A204.1 (cell line): ENCODE results near the gene MED25.

ENCODE experiments used
- FAIRE-seq: peaks from 2 replicates; lab custom pipeline; 2012; peaks lifted over from hg19 to GRCh38; lab: Jason Lieb, UNC

Gene MED25

DNA sequence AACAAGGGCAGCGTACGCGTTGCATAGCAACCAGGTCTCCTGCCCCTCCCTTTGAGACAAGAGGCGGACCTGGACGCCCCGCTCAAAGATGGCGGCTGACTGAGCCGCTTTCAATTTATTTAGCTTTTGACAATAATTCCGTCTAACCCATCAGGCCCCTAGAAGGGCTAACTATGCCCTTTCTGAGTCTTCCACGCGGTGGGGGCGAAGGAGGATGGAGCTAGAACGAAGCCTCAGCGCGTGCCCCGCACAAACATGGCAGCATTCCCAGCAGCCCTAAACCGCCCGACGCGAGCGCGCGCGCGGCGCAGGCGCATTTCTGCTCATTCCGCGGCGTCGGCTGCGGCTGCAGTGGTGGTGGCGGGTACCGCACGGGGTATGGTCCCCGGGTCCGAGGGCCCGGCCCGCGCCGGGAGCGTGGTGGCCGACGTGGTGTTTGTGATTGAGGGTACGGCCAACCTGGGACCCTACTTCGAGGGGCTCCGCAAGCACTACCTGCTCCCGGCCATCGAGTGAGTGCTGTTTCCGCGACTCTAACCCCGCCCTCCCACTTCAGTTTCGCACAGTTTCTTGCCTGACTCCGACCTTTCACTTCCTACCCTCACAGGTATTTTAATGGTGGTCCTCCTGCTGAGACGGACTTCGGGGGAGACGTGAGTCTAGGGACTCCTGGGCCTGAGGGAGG is at the start of gene MED25:
Gene MED25, plus strand, starts transcription at position 326 of the 685 bp plus-strand sequence. Its CDS starts 53 bp downstream, at position 379.
- FAIRE-seq = no peak

DNA sequence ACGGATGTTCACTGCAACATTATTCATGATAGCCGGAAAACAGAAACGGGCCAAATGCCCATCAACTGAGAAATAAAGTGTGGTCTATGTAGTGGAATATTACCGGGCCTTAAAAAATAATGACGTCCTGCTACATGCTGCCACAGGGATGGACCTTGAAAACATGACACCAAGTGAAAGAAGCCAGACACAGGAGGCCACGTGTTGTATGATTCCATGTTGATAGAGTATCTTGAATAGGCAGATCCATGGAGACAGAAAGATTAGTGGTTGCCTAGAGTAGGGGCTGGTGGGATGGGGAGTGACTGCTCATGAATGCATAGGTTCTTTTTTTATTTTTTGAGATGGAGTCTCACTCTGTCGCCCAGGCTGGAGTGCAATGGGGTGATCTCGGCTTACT is 47.6 kb upstream of the MED25 start:
- no peak for FAIRE-seq

DNA sequence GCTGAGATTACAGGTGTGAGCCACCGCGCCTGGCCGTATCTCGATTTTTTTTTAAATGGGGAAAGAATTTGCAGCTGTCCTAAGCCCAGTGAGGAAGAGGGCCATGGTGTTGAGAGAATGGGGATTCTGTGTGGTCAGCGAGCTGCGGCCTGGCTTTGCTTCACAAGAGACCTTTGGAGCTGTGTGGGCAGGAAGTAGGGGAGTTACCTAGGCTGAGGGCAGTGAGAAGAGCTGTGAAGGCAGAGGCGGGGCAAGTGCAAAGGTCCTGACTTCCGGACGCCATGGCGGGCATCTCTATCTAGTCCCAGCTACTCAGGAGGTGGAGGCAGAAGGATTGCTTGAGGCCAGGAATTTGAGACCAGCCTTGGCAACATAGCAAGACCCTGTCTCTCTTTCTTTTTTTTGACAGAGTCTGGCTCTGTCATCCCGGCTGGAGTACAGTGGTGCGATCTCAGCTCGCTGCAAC is 46.4 kb upstream of the MED25 start:
- no peak for FAIRE-seq

DNA sequence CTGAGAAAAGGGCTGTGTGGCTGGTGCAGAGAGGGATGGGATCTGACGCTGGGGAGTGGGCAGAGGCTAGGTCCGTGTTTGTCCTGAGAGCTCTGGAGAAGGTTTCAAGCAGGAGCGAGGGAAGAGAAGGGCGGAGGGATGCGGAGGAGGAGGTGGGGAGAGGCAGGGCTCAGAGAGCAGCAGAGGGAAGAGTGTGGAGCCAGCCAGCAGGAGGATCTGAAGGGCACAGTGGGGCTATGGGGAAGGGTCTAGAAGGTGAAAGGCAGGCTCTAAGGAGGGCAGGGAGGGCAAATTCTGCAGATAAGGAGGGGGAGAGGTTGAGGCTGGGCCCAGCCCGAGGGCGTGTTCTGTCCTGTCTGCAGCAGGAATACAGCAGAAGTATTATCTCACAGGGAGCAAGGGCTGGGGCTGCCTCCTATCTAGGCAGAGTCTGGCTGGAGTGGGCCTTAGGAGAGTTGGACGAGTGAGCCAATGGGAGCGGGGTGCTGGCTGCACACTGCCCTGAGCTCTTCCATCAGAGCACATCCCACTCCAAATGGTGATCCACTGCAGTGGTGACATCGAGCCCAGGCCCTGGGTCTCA is 45.1 kb upstream of the MED25 start:
- no peak for FAIRE-seq

DNA sequence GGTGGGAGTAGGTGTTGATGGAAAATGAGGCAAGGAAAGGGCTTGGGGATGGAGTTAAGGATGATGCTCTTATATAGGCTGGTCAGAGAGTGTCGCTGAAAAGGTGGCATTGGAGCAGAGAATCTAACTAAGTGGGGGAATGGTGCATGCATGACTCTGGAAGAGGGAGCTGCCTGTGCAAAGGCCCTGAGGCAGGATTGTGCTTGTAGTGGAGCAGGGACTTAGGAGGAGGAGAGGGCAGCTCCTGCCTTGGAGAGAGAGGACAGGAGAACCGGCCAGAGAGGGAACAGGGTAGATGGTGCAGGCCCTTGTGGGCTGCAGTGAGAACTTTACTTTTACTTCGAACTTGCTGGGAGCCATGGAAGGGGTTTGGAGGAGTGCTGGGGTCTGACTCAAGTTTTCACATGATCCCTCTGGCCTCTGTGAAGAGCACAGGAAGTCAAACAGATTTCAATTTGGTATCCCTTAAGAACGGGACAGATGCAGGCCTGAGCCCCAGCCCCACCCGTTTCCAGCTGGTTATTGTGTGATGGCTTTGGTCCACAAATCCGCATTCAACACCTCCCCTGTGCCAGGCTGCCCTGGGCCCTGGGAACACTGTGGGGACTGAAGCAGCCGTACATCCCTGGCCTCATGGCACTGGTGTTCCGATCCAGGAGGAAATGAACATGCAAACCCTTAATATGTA is 44.3 kb upstream of the MED25 start:
- FAIRE-seq = no peak

DNA sequence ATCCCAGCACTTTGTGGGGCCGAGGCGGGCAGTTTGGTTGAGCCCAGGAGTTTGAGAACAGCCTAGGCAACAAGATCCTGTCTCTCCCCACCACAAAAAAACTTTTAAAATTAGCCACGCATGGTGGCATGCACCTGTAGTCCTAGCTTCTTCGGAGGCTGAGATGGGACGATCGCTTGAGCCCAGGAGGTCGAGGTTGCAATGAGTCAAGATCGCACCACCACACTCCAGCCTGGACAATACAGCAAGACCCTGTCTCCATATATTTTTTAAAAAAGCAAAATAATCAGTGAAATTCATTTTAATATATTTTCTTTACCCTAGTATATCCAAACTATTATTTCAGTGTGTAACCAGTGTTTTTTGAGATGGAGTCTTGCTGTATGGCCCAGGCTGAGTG is 43.1 kb upstream of the MED25 start:
- FAIRE-seq = no peak

DNA sequence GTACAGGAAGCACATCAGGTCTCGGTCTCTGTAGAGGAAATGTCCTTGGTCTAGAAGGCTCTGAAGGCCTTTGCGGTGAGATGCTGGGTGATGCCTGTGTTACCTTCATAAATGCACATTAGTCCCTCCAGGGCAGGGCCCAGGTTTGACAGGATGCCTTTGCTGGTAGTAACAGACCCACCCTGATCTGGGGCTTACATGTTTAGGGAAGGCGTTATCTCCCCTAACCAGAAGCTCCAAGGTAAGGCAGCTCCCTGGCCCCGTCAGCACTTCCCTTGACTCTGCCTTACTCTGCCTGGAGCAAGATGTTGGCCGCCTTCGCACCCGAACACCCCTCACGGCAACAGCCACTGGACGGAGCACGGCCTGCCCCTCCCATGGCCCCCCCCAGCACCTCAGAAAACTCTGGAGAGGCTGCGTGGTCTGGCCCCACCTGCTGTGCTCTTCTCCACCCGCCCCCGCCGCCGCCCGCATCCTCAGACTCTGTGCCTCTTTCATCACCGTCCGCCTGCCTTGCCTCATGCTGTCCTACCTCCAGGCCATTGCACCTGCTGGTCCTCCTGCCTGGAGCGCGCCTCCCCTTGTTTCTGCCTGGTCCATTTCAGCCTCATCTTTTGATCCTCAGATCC is 42.2 kb upstream of the MED25 start:
- FAIRE-seq = no peak

DNA sequence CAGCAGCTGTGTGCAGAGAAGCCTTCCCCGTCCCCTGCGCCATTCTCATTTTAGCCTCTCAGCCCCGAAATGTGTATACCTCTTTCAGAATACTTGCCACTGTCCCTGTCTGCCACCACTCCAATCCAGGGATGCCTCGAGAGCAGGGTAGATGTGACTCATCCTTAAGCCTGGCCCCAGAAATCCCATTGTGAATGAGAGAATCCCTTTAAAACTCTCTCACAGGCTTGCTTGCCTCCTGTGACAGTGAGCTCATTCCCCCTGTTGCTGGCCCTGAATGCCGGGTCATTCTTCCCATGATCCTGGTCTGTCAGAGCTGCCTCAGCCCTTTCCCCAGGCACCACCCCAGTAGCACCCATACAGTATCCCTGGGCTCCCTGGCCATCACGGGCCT is 41.7 kb upstream of the MED25 start:
- FAIRE-seq = no peak

DNA sequence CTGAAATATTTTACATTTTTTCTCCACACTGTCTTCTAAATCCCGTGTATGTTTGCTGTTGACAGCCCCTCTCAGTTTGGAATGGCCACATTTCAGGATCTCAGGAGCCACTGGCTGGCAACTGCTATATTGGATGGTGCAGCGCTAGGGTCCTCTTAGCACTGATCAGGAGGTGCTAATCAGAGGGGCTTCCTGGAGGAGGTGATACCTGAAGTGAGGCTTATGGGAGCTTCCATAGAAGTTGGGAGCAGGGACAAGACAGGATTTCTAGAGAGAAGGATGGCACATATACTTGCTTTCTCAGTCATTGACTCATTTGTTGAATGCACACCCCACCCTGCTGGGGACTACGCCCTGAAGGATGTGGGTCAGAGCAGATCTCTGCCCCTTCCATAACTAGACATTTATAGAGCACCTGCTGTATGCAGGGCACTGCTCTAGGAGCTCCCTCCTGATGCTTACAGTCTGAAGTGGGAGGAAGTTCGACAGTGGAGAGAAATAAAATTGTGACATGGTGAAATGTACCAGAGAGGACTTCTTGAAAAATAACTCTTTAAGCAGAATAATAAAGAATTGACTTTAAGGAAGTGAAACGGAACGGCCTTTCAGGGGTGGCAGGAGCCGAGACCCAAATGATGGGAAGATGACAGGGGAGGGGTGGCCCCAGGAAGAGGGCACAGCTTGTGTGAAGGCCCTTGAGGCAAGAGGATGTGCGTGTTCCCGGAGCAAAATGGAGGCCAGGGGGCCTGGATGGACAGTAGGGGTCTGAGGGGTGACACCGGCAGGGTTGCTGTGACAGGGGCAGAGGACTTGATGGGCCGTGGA is 38.1 kb upstream of the MED25 start:
- FAIRE-seq = no peak

DNA sequence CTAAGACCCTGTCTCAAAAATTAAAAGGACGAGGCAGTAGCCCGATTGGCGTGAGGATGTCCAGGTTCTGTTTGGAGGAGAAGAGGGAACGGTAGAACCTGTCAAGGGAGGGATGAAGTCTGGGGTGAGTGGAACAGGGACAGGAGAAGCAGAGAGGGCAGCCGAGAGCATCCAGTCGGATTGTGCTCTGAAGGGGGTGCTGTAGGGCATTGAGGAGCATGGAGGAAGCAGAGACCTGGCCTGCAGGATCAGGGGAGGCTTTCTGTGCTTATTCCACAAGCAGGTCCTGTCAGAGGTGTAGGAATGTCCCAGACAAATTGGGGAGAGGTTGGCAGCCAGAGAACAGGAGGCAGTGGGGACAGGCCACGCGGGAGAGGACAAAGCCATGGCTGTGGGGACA is 37.2 kb upstream of the MED25 start:
- no peak for FAIRE-seq

DNA sequence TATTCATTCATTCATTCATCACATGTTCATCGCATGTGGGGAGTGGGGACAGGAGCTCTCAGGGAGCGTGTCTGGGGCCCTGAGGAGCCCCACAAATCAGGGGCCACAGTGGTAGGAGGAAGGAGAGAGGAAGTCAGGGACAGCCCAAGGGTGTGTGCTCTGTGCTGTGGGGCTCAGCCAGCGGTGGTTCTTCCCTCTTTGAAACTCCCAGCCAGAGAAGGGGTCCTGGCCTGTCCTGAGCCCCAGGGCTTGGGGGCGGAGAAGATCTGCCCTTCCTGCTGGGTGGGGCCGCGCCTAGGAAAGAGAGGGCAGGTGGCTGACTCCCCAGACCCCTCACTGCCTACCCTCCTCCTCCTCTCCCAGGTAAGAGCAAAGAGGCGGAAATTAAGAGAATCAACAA is 36.7 kb upstream of the MED25 start:
- no peak for FAIRE-seq

DNA sequence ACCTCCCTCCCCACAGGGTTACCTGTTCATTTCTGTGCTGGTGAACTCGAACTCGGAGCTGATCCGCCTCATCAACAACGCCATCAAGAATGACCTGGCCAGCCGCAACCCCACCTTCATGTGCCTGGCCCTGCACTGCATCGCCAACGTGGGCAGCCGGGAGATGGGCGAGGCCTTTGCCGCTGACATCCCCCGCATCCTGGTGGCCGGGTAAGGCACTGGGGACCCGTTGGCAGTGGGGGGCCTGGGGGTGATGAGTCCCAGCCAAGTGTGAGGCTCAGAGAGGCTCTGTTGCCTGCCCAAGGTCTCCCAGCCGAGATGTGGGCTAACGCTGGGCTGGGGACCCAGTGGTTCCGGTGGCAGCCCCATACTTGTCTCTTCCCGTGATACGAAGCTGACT is 35.6 kb upstream of the MED25 start:
- no peak for FAIRE-seq

DNA sequence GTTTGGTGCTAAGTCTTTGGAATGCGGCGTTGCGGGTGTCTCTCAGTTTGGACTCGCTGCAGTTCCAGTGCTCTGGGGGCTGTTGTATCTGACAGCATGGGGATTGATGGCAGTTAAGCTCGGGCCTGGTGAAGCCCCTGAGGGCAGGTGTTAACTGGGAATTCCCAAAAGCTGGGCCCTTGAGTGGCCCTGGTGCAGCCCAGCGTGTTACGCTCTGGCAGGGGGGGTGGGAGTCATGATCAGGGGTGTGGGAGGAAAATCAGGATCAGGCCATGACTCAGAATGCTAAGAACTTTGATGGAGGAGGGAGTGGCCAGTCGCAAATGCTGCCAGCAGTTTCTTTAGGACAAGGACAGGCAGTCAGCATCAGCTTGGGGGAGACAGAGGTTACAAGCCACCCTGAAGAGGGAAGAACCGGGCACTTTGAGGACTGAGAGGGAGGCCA is 31.7 kb upstream of the MED25 start:
- FAIRE-seq = no peak

DNA sequence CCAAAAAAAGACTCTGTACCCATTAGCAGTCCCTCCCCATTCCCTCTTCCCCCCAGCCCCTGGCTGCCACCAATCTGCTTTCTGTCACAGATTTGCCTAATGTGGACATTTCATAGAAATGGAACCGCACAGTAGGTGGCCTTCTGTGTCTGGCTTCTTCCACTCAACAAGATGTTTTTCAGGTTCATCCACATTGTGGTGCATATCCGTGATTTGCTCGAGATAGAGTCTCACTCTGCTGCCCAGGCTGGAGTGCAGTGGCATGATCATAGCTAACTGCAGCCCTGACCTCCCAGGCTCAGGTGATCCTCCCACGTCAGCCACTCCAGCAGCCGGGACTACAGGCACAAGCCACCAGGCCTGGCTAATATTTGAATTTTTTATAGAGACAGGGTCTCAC is 30.3 kb upstream of the MED25 start:
- no peak for FAIRE-seq

DNA sequence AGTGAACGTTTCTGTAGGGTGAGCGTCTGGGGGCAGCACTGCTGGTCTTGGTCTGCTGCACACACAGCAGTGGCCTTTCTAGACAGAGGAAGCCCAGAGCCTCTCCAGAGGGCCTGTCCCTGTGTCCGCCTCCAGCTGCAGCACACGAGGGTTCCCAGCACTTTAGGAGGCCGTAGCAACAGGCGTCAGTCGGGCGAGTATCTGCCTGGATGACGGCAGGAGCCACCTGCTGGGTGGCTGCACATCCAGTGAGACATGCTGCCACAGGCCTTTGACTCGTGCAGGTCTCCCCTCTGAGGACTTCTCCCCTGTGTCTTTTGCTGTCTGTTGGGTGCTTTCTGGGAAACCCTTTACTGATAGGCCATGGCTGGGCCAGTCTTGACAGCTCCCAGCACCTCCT is 29.2 kb upstream of the MED25 start:
- no peak for FAIRE-seq

DNA sequence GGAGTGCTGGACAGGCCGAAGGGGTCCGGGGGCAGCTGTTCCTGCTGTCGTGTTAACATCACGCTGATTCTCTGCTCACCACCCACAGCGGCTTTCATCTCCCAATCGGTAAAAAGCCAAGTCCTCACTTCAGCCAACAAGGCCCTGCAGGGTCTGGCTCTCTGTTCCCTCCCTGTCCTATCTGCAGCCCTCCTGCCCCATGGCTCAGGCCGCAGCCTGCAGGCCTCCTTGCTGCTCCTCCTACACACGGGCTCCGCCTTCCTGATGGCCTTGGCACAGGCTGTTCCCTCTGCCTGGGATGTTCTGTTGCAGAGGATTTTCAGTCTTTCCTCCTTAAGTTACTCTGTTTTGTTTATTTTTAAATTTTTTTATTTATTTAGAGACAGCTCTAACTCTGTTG is 27.2 kb upstream of the MED25 start:
- FAIRE-seq = no peak

DNA sequence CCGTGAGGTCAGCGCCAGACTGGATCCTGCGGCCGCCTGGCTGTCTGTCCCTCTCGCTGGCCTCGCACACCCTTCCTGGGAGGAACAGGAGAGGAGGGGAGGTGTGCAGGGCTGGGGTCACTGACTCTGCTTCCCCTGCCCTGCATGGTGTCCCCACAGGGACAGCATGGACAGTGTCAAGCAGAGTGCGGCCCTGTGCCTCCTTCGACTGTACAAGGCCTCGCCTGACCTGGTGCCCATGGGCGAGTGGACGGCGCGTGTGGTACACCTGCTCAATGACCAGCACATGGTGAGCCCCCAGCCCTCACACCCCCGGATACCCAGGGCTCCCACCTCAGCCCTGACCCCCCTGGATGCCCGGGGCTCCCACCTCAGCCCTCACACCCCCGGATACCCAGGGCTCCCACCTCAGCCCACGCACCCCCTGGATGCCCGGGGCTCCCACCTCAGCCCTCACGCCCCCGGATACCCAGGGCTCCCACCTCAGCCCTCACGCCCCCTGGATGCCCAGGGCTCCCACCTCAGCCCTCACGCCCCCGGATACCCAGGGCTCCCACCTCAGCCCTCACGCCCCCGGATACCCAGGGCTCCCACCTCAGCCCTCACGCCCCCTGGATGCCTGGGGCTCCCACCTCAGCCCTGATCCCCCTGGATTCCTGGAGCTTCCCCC is 26.2 kb upstream of the MED25 start:
- FAIRE-seq = no peak

DNA sequence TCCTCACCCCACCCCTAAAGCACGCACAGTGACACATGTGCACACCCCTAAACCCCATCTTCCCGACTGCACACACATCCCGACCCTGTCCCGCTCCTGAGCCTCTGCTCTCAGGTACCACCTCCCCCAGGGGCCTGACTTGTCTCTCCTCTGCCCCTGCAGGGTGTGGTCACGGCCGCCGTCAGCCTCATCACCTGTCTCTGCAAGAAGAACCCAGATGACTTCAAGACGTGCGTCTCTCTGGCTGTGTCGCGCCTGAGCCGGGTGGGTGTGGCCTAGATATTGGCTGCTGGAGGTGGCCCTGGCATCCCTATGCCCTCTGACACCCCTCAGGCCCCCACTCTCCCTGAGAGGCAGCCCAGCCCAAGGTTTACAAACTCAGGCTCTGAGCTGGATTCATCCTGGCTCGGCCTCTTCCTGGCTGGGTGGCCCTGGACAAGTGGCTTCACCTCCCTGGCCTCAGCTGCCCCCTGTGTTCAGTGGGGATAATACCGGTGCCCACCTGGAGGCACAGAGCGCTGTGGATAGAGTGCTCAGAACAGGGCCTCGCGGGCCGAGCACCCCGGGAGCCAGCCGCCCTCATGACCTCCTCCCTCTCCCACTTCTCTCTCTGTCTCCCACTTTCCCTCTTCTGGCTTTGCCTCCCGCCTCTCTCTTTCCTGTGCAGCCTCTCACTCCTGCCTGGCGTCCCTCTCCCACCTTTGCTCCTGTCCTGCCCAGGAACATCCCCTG is 25.1 kb upstream of the MED25 start:
- FAIRE-seq = no peak

DNA sequence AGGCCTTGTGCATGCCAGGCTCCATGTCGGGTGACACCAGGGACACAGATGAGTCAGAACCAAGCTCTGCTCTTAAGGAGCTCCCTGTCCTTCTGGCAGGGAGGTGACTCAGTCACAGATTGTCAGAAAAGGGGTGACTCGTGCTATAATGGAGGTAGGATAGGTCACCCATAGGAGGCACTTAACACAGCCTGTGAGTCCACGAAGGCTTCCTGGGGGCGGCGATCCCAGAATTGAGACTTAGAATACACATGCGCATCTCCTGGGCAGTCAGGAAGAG is 24.6 kb upstream of the MED25 start:
- no peak for FAIRE-seq

DNA sequence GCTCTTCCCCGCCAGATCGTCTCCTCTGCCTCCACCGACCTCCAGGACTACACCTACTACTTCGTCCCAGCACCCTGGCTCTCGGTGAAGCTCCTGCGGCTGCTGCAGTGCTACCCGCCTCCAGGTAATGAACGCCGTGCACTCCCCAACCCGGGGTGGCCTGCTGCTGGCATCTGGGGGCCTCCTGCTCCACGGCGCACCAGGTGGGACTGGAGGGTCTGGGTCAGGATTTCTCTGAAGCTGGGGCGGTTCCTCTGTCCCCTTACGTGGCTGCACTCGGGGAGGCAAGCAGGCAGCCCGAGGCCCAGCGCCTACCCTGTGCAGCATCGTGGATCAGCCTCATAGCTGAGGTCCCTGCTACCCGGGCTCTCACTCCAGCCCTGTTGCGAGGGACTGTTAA is 22.5 kb upstream of the MED25 start:
- no peak for FAIRE-seq

DNA sequence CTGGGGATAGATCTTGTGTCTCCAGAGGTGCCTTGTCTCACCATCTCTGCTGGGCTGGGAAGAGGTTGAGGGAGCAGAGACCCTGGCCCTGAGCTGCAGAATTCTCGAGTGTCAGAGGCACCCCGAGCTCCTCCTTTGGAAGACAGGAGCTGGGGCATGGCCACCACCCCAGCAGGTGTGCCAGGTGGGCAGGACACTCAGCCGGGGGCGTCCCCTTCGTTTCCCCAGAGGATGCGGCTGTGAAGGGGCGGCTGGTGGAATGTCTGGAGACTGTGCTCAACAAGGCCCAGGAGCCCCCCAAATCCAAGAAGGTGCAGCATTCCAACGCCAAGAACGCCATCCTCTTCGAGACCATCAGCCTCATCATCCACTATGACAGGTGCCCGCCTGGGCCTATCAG is 19.5 kb upstream of the MED25 start:
- FAIRE-seq = no peak
